AG09319 (cell line): ENCODE results near the gene MSI2.

Experiments used
- DNase-seq: peaks from one replicate; pipeline ENCODE4 v3.0.0-alpha.2; 2010; ENCODE audit warnings: low read depth; ENCODE audit errors: extremely low read depth
- CTCF ChIP-seq: IDR thresholded peaks from 2 replicates; pipeline ENCODE4 v1.5.1; 2011; ENCODE audit warnings: low read depth, mild to moderate bottlenecking, inconsistent platforms, low read length, moderate library complexity

The MSI2 gene

GRCh38 chr17:57517273-57517631 is 260.9 kb downstream of the MSI2 start:
- no peak for DNase-seq
- TF ChIP-seq CTCF, result no peak

GRCh38 chr17:57517632-57518456 is 261.5 kb downstream of the MSI2 start:
- TF ChIP-seq CTCF, result no peak
- DNase-seq, result no peak

- peak; percentile 8 for DNase-seq
- no peak for TF ChIP-seq CTCF
These were observed 262.6 kb downstream of the MSI2 start for GRCh38 chr17:57518587-57519581.

- no peak for TF ChIP-seq CTCF
- DNase-seq, result no peak
These were observed 263.5 kb downstream of the MSI2 start for GRCh38 chr17:57519800-57520199.

GRCh38 chr17:57521606-57522005 is 265.3 kb downstream of the MSI2 start:
- no peak for DNase-seq
- TF ChIP-seq CTCF, result no peak

- no peak for TF ChIP-seq CTCF
- no peak for DNase-seq
These were observed 266.0 kb downstream of the MSI2 start for GRCh38 chr17:57522042-57523005.
